HepG2 (cell line): ENCODE data around the gene HMGN4. TPM values are rescaled to one million over a fixed set of nuclear protein-coding genes. Genes with fewer than 3 reads are reported as not detected.

ENCODE experiments used
- AKNA ChIP-seq: sonication (generic); formaldehyde crosslinking; IDR thresholded peaks from 2 replicates; pipeline ENCODE4 v1.4.0; 2020; ENCODE audit warnings: missing genetic modification reagents, borderline replicate concordance
- CC2D1A ChIP-seq: sonication (generic); formaldehyde crosslinking; IDR thresholded peaks from 2 replicates; pipeline ENCODE4 v1.8.1; 2023; ENCODE audit warnings: mild to moderate bottlenecking, missing genetic modification reagents
- IRF2 ChIP-seq: IDR thresholded peaks from 2 replicates; pipeline ENCODE4 v1.6.1; 2018; ENCODE audit warnings: missing genetic modification reagents, missing compliant biosample characterization
- KLF13 ChIP-seq: sonication (generic); formaldehyde crosslinking; IDR thresholded peaks from 2 replicates; pipeline ENCODE4 v1.4.0; 2020; ENCODE audit warnings: mild to moderate bottlenecking, missing genetic modification reagents
- NFRKB ChIP-seq: fragments of 450-650 bp; IDR thresholded peaks from 2 replicates; pipeline ENCODE4 v1.6.1; 2017
- PHB2 ChIP-seq: fragments of 450-650 bp; IDR thresholded peaks from 2 replicates; pipeline ENCODE4 v1.6.1; 2018; ENCODE audit not compliant: partially characterized antibody
- POLR2G ChIP-seq: fragments of 200-400 bp; formaldehyde crosslinking; IDR thresholded peaks from 2 replicates; pipeline ENCODE4 v1.6.1; 2018; ENCODE audit warnings: mild to moderate bottlenecking, low read depth, low read length, moderate library complexity
- RFXAP ChIP-seq: sonication (generic); formaldehyde crosslinking; IDR thresholded peaks from 2 replicates; pipeline ENCODE4 v1.4.0; 2020; ENCODE audit warnings: missing genetic modification reagents, borderline replicate concordance
- SMC3 ChIP-seq: IDR thresholded peaks from 2 replicates; pipeline ENCODE4 v1.6.1; 2011; ENCODE audit warnings: low read length, improper control_type of control experiment
- SUZ12 ChIP-seq: fragments of 150-350 bp; IDR thresholded peaks from 2 replicates; pipeline ENCODE4 v1.6.1; 2014; ENCODE audit warnings: low read depth, low read length
- ZBTB3 ChIP-seq: sonication (generic); formaldehyde crosslinking; IDR thresholded peaks from 2 replicates; pipeline ENCODE4 v1.4.0; 2020; ENCODE audit warnings: low read depth, mild to moderate bottlenecking, moderate library complexity, missing genetic modification reagents, borderline replicate concordance
- ZEB1 ChIP-seq: IDR thresholded peaks from 2 replicates; pipeline ENCODE4 v1.6.1; 2012; ENCODE audit warnings: mild to moderate bottlenecking, low read depth, inconsistent platforms; ENCODE audit not compliant: insufficient replicate concordance
- ZNF260 ChIP-seq: sonication (generic); formaldehyde crosslinking; IDR thresholded peaks from 2 replicates; pipeline ENCODE4 v1.4.0; 2020; ENCODE audit warnings: missing genetic modification reagents, low read depth, mild to moderate bottlenecking, borderline replicate concordance
- ZNF264 ChIP-seq: sonication (generic); formaldehyde crosslinking; IDR thresholded peaks from 2 replicates; pipeline ENCODE4 v1.4.0; 2020; ENCODE audit warnings: missing genetic modification reagents
- ZNF382 ChIP-seq: sonication (generic); formaldehyde crosslinking; IDR thresholded peaks from 2 replicates; pipeline ENCODE4 v1.5.0; 2020; ENCODE audit warnings: missing genetic modification reagents, mild to moderate bottlenecking, borderline replicate concordance
- ZNF451 ChIP-seq: sonication (generic); formaldehyde crosslinking; IDR thresholded peaks from 2 replicates; pipeline ENCODE4 v1.5.0; 2020; ENCODE audit warnings: mild to moderate bottlenecking, missing genetic modification reagents
- ZNF510 ChIP-seq: sonication (generic); formaldehyde crosslinking; IDR thresholded peaks from 2 replicates; pipeline ENCODE4 v1.4.0; 2020; ENCODE audit warnings: low read depth, mild to moderate bottlenecking, missing genetic modification reagents
- ZNF570 ChIP-seq: sonication (generic); formaldehyde crosslinking; IDR thresholded peaks from 2 replicates; pipeline ENCODE4 v1.4.0; 2020; ENCODE audit warnings: mild to moderate bottlenecking, missing genetic modification reagents, borderline replicate concordance
- ZNF878 ChIP-seq: sonication (generic); formaldehyde crosslinking; IDR thresholded peaks from 2 replicates; pipeline ENCODE4 v1.8.1; 2023; ENCODE audit warnings: mild to moderate bottlenecking, missing genetic modification reagents, moderate library complexity
- ZSCAN22 ChIP-seq: sonication (generic); formaldehyde crosslinking; IDR thresholded peaks from 2 replicates; pipeline ENCODE4 v1.4.0; 2020; ENCODE audit warnings: mild to moderate bottlenecking, missing genetic modification reagents
- polyA plus RNA-seq, 8 experiments: library from polyadenylated mRNA; depleted of rRNA in 3 of 8; stranded (reverse) in 7 of 8; unstranded in 1 of 8; fragments of >200 nt; fragmentation: Illumina TruSeq in 4 of 8; extraction: Trizol in 4 of 8; gene quantifications; 2 replicates each; pipeline versions ENCODE4 v1.2.1 to v1.2.3, GENCODE V29; 2011 to 2016; ENCODE audit warnings: low read depth in 4 of 8, missing spikeins in 1 of 8, mixed read lengths in 1 of 8; ENCODE audit not compliant: insufficient read depth in 1 of 8
- total RNA-seq, 5 experiments: library from RNA; depleted of rRNA; stranded (reverse); fragments of >200 nt; fragmentation: Illumina TruSeq; extraction: Trizol; gene quantifications; 2 replicates each; pipeline ENCODE4 v1.2.3, GENCODE V29; 2016; ENCODE audit warnings: low read depth in 1 of 5
- TF ChIP-seq, protein P1 (sequence below), 2 experiments: sonication (generic) in 1 of 2; formaldehyde crosslinking in 1 of 2; IDR thresholded peaks; 2 replicates each; pipeline versions ENCODE4 v1.4.0 to v1.6.1; 2018 to 2020; ENCODE audit warnings: missing genetic modification reagents in 2 of 2, borderline replicate concordance in 1 of 2, low read depth in 1 of 2, mild to moderate bottlenecking in 1 of 2, missing biosample characterization in 1 of 2
- TF ChIP-seq, protein P2 (sequence below): sonication (generic); formaldehyde crosslinking; conservative IDR thresholded peaks from 2 replicates; pipeline ENCODE4 v1.5.0; 2020; ENCODE audit warnings: missing genetic modification reagents

HMGN4 gene
- total and polyA plus RNA-seq, 2 of the 13 experiments (the other 11 are each of a cell fraction or from before 2014, with no cell fraction given) = 39.9 to 52.1 TPM

GRCh38 chr6:26595669-26596269 lies 57.6 kb downstream of the HMGN4 start (continued):
- TF ChIP-seq, protein P1, sequence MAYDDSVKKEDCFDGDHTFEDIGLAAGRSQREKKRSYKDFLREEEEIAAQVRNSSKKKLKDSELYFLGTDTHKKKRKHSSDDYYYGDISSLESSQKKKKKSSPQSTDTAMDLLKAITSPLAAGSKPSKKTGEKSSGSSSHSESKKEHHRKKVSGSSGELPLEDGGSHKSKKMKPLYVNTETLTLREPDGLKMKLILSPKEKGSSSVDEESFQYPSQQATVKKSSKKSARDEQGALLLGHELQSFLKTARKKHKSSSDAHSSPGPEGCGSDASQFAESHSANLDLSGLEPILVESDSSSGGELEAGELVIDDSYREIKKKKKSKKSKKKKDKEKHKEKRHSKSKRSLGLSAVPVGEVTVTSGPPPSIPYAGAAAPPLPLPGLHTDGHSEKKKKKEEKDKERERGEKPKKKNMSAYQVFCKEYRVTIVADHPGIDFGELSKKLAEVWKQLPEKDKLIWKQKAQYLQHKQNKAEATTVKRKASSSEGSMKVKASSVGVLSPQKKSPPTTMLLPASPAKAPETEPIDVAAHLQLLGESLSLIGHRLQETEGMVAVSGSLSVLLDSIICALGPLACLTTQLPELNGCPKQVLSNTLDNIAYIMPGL (CRISPR knock-in tag; IDR thresholded peaks at IDR 0.05; ENCODE audit: borderline replicate concordance in 1 of 2, low read depth in 1 of 2) = peak; percentile 99 to 100
- TF ChIP-seq ZNF451 (peak; percentile 81; the same call in 1 of the 2 replicates), ZNF264 (CRISPR knock-in tag) (no peak; the same call in 1 of the 2 replicates), CC2D1A (CRISPR knock-in tag) (0 out of 2 replicates have a peak, but pooled peaks have one; percentile 42), ZNF510 (CRISPR knock-in tag) (no peak), IRF2 (CRISPR knock-in tag) (peak; percentile 95), POLR2G (no peak), NFRKB (no peak), PHB2 (no peak), AKNA (CRISPR knock-in tag) (peak; percentile 66; the same call in 1 of the 2 replicates), SMC3 (peak; percentile 58; the same call in 1 of the 2 replicates), ZNF260 (CRISPR knock-in tag) (no peak), ZEB1 (no peak), ZNF878 (CRISPR knock-in tag) (peak; percentile 89; the same call in 1 of the 2 replicates), ZBTB3 (CRISPR knock-in tag) (no peak), ZSCAN22 (no peak), SUZ12 (0 out of 2 replicates have a peak, but pooled peaks have one; percentile 9), ZNF382 (CRISPR knock-in tag) (no peak), RFXAP (peak; percentile 87; the same call in 1 of the 2 replicates), ZNF570 (CRISPR knock-in tag) (no peak), KLF13 (CRISPR knock-in tag) (peak; percentile 72; the same call in 1 of the 2 replicates)
- TF ChIP-seq, protein P2, sequence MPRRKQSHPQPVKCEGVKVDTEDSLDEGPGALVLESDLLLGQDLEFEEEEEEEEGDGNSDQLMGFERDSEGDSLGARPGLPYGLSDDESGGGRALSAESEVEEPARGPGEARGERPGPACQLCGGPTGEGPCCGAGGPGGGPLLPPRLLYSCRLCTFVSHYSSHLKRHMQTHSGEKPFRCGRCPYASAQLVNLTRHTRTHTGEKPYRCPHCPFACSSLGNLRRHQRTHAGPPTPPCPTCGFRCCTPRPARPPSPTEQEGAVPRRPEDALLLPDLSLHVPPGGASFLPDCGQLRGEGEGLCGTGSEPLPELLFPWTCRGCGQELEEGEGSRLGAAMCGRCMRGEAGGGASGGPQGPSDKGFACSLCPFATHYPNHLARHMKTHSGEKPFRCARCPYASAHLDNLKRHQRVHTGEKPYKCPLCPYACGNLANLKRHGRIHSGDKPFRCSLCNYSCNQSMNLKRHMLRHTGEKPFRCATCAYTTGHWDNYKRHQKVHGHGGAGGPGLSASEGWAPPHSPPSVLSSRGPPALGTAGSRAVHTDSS = no peak
